ENCODE measurements around the gene EFCAB13. TPM values are rescaled to one million over a fixed set of nuclear protein-coding genes. Genes with fewer than 3 reads are reported as not detected.

Gene EFCAB13
- total RNA-seq, 1 experiment from 2014 or later, result not detected

DNA sequence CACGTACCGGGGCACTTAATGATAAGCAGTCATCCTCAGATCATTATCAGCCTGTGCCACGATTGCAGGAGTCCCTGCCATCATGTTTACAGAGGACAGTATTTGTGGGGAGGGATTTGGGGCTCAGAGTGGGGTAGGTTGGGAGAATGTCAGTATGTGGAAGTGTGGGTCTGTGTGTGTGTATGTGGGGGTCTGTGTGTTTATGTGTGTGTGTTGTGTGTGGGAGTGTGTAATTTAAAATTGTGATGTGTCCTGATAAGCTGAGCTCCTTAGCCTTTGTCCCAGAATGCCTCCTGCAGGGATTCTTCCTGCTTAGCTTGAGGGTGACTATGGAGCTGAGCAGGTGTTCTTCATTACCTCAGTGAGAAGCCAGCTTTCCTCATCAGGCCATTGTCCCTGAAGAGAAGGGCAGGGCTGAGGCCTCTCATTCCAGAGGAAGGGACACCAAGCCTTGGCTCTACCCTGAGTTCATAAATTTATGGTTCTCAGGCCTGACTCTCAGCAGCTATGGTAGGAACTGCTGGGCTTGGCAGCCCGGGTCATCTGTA lies 13.5 kb upstream of the EFCAB13 start:
- Histone ChIP-seq H3K36me3 (ENCODE audit: insufficient read depth, low read length, poor library complexity, severe bottlenecking) (no peaks in the 10 kb centered on the region), H3K9me3 (ENCODE audit: low read depth, low read length, poor library complexity, severe bottlenecking) (no peaks in the 10 kb centered on the region), H3K27ac (ENCODE audit: low read depth, low read length, poor library complexity, severe bottlenecking) (no peak overlapping the region), H3K4me3 (ENCODE audit: low read depth, low read length, poor library complexity, severe bottlenecking) (no peak overlapping the region), H3K4me1 (ENCODE audit: insufficient read depth, low read length, poor library complexity, severe bottlenecking) (no peaks in the 10 kb centered on the region), H3K27me3 (replicated peaks; ENCODE audit: insufficient read depth, low read depth, low read length, poor library complexity) (no peaks in the 10 kb centered on the region)
- intact Hi-C loops (cut with micrococcal nuclease; ENCODE audit: unreplicated experiment), result no loop called here
- no peak for TF ChIP-seq EZH2 (IDR thresholded peaks at IDR 0.05; ENCODE audit: borderline replicate concordance, low read depth, low read length, poor library complexity, severe bottlenecking)
- TF ChIP-seq, protein P1, sequence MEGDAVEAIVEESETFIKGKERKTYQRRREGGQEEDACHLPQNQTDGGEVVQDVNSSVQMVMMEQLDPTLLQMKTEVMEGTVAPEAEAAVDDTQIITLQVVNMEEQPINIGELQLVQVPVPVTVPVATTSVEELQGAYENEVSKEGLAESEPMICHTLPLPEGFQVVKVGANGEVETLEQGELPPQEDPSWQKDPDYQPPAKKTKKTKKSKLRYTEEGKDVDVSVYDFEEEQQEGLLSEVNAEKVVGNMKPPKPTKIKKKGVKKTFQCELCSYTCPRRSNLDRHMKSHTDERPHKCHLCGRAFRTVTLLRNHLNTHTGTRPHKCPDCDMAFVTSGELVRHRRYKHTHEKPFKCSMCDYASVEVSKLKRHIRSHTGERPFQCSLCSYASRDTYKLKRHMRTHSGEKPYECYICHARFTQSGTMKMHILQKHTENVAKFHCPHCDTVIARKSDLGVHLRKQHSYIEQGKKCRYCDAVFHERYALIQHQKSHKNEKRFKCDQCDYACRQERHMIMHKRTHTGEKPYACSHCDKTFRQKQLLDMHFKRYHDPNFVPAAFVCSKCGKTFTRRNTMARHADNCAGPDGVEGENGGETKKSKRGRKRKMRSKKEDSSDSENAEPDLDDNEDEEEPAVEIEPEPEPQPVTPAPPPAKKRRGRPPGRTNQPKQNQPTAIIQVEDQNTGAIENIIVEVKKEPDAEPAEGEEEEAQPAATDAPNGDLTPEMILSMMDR (conservative IDR thresholded peaks at IDR 0.05; ENCODE audit: low read depth, low read length), result no peak
- no TSS peak for BruUV-seq (replicated peaks)
- CTCF ChIA-PET, result no interaction called here
- POLR2A ChIA-PET (ENCODE audit: low non-redundant PET), result no interaction called here
- peak; percentile 44 for DNase-seq (ENCODE audit: low spot score)

DNA sequence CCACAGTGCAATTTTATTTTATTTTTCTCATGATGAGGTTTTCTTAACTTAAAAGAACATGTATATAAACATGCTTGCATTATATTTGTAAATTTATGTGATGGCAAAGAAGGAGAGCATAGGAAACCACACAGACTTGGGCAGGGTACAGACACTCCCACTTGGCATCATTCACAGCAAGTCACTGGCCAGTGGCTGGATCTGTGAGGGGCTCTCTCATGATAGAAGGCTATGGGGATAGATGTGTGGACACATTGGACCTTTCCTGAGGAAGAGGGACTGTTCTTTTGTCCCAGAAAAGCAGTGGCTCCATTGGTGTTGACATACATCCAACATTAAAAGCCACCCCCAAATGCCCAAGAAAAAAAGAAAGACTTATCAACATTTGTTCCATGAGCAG lies 12.3 kb upstream of the EFCAB13 start:
- H3K9me3 ChIP-seq (ENCODE audit: low read depth, low read length, poor library complexity, severe bottlenecking), result no peaks in the 10 kb centered on the region
- CTCF ChIA-PET, result no interaction called here
- no peak for TF ChIP-seq EZH2 (IDR thresholded peaks at IDR 0.05; ENCODE audit: borderline replicate concordance, low read depth, low read length, poor library complexity, severe bottlenecking)
- POLR2A ChIA-PET (ENCODE audit: low non-redundant PET), result no interaction called here
- no peak overlapping the region for H3K4me3 ChIP-seq (ENCODE audit: low read depth, low read length, poor library complexity, severe bottlenecking)
- no peaks in the 10 kb centered on the region for H3K27me3 ChIP-seq (replicated peaks; ENCODE audit: insufficient read depth, low read depth, low read length, poor library complexity)
- no TSS peak for BruUV-seq (replicated peaks)
- H3K27ac ChIP-seq (ENCODE audit: low read depth, low read length, poor library complexity, severe bottlenecking), result no peak overlapping the region
- no peaks in the 10 kb centered on the region for H3K36me3 ChIP-seq (ENCODE audit: insufficient read depth, low read length, poor library complexity, severe bottlenecking)
- intact Hi-C loops (cut with micrococcal nuclease; ENCODE audit: unreplicated experiment), result no loop called here
- no peaks in the 10 kb centered on the region for H3K4me1 ChIP-seq (ENCODE audit: insufficient read depth, low read length, poor library complexity, severe bottlenecking)
- DNase-seq (ENCODE audit: low spot score), result no peak

DNA sequence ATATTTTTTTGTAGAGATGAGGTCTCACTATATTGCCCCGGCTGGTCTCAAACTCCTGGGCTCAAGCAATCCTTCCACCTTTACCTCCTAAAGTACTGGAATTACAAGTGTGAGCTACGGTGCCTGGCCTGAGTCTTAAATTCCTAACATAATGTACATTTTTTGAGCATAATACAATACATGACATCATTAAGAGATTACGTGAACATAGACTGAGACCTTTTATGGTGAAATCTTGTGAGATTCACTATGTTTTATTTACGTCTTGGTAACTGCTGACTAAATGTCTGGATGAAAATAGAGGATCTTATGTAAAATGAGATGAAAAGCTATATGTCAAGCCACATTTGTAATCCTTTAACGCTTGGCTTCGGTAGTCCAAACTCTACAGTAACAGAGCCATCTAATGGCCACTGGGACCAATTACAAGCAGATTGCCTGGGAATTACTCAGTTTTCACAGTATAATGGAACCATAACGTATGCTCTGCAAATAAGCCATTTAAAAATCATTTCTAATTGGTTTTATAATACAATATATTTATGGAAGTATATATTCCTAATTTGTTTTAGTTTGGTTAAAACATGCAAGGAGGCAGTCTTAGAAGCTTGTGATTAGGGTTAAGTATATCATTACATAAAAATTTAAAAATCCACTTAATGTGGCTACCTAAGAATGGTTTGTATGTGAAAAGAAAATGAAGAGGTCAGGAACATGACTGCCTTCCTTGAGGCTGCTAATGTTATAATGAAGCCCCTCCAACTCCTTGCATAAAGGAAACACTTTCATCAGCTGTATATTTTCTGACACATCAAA lies 8.1 kb upstream of the EFCAB13 start:
- intact Hi-C loops (cut with micrococcal nuclease; ENCODE audit: unreplicated experiment), result loop anchor here (2.0 to 5.0 kb wide), 2 partner anchors 87 to 373 kb away; no protein-coding TSS in a partner anchor
- no peak overlapping the region for H3K27ac ChIP-seq (ENCODE audit: low read depth, low read length, poor library complexity, severe bottlenecking)

More for the DNA sequence above, 8.1 kb upstream of the EFCAB13 start:
- Histone ChIP-seq H3K4me3 (ENCODE audit: low read depth, low read length, poor library complexity, severe bottlenecking) (no peak overlapping the region), H3K27me3 (replicated peaks; ENCODE audit: insufficient read depth, low read depth, low read length, poor library complexity) (no peaks in the 10 kb centered on the region), H3K4me1 (ENCODE audit: insufficient read depth, low read length, poor library complexity, severe bottlenecking) (no peaks in the 10 kb centered on the region), H3K36me3 (ENCODE audit: insufficient read depth, low read length, poor library complexity, severe bottlenecking) (no peaks in the 10 kb centered on the region), H3K9me3 (ENCODE audit: low read depth, low read length, poor library complexity, severe bottlenecking) (peaks cover under 1% of the 10 kb centered on the region)
- TF ChIP-seq, protein P1 (conservative IDR thresholded peaks at IDR 0.05; ENCODE audit: low read depth, low read length), result peak; percentile 73
- TF ChIP-seq EZH2 (IDR thresholded peaks at IDR 0.05; ENCODE audit: borderline replicate concordance, low read depth, low read length, poor library complexity, severe bottlenecking), result no peak
- peak; percentile 67 for DNase-seq (ENCODE audit: low spot score)
- CTCF ChIA-PET, result interaction anchor here (0.6 to 1.0 kb wide), 3 partner anchors 126 to 1675 kb away, joined by 3 read pairs; partner anchors contain the start of gene CDC27
- no TSS peak for BruUV-seq (replicated peaks)
- POLR2A ChIA-PET (ENCODE audit: low non-redundant PET), result no interaction called here
